ENCODE data around the gene FUOM.
"Not testable (repeated sequence)": the region's sequence is repeated elsewhere in the genome, so short reads cannot be mapped to it uniquely, and the experiment has no call there.

DNA sequence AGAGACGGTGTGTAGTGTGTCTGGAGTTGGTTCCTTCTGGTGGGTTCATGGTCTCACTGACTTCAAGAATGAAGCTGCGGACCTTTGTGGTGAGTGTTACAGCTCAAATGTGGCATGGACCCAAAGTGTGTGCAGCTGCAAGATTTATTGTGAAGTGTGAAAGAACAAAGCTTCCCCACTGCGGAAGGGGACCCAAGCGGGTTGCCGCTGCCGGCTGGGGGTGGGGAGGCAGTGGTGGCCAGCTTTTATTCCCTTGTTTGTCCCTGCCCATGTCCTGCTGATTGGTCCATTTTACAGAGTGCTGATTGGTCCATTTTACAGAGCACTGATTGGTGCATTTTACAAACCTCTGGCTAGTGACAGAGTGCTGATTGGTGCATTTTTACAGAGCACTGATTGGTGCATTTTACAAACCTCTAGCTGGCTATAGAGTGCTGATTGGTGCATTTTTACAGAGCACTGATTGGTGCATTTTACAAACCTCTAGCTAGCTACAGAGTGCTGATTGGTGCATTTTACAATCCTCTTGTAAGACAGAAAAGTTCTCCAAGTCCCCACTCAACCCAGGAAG lies 36.9 kb downstream of the FUOM start:
- TF ChIP-seq, protein P1, sequence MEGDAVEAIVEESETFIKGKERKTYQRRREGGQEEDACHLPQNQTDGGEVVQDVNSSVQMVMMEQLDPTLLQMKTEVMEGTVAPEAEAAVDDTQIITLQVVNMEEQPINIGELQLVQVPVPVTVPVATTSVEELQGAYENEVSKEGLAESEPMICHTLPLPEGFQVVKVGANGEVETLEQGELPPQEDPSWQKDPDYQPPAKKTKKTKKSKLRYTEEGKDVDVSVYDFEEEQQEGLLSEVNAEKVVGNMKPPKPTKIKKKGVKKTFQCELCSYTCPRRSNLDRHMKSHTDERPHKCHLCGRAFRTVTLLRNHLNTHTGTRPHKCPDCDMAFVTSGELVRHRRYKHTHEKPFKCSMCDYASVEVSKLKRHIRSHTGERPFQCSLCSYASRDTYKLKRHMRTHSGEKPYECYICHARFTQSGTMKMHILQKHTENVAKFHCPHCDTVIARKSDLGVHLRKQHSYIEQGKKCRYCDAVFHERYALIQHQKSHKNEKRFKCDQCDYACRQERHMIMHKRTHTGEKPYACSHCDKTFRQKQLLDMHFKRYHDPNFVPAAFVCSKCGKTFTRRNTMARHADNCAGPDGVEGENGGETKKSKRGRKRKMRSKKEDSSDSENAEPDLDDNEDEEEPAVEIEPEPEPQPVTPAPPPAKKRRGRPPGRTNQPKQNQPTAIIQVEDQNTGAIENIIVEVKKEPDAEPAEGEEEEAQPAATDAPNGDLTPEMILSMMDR (IDR thresholded peaks at IDR 0.05): not testable (repeated sequence)
- not testable (repeated sequence) for TF ChIP-seq EZH2phosphoT487, EZH2 (IDR thresholded peaks at IDR 0.05)

All from neural progenitor cell (in vitro differentiated cells).